Raji (cell line): ENCODE measurements around the gene CRYBB1.
A peak's percentile ranks its signal among the peaks of the same experiment; 100 is the strongest.

ENCODE experiments used
- POLR2A ChIP-seq: IDR thresholded peaks from 2 replicates; pipeline ENCODE4 v1.6.1; 2011; ENCODE audit warnings: low read depth, low read length, control low read depth; ENCODE audit not compliant: insufficient read depth

Gene CRYBB1

DNA sequence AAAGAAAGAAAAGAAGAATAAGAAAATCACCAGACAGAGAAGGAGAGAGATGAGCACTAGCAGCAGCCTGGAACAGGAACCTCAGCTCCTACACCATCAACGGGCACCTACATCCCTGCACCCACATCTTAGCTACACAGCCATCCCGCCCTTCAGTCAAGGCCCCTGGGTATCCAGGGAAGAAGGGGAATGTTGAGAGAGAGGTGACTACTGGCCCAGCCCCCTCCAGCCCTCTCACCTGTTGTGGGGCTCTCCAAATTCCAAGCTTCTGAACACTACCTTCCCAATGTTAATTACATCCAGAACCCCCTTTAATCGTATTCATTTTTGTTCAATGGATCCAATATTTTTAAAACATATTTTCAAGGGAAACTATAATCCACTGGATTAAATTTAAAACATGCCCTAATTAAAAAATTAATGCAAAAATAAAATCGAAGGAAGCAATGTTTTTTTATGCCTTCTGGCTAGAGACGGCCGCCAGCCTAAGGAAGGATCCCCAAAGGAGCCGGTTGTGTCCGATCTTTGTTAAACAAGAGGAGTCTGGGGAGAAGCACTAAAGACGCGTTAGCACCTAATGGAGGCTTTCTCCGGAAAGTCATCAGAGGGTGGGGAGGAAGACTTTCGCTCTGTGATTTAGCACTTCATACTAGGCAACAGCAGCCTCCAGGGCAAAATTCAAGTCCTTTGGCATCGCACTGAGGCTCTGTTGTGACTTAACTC lies 37.4 kb downstream of the CRYBB1 start:
- no peak for TF ChIP-seq POLR2A

DNA sequence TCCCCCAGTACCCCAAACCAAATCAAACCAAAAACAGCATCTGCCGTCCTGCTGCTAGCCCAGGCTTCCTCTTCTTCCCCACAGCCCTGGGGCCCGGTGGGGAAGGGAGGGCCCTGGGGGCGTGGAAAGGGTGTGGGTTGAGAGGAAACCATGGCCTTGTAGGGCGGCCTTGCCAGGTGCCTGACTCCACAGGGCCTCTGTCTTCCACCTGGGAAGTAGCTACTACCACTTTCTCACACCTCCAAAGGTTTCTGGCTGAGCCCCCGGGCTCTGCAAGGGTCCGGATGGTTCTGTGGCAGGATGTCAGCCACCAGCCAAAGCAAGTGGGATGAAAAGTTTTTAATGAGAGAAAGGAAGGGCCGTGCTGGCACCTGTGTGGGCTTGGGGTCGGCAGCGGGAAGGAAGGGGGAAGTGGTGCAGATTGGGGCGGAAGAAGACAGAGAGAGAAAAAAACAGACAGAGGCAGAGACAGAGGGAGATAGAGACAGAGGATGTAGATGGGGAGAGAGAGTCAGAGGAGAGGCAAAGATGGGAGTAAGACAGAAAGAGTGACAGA lies 38.4 kb downstream of the CRYBB1 start:
- 0 out of 2 replicates have a peak, but pooled peaks have one; percentile 19 for TF ChIP-seq POLR2A

DNA sequence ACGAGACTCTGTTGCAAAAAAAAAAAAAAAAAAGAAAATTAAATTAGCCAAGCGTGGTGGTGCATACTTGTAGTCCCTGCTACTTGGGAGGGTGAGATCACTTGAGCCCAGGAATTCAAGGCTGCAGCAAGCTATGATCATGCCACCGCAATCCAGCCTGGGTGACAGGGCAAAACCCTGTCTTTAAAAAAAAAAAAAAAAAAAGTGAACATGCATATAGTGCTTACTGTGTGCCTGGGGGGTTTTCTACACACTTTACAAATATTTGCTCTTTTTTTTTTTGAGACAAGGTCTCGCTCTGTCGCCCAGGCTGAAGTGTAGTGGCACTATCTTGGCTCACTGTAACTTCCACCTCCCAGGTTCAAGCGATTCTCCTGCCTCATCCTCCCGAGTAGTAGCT lies 40.7 kb downstream of the CRYBB1 start:
- no peak for TF ChIP-seq POLR2A

DNA sequence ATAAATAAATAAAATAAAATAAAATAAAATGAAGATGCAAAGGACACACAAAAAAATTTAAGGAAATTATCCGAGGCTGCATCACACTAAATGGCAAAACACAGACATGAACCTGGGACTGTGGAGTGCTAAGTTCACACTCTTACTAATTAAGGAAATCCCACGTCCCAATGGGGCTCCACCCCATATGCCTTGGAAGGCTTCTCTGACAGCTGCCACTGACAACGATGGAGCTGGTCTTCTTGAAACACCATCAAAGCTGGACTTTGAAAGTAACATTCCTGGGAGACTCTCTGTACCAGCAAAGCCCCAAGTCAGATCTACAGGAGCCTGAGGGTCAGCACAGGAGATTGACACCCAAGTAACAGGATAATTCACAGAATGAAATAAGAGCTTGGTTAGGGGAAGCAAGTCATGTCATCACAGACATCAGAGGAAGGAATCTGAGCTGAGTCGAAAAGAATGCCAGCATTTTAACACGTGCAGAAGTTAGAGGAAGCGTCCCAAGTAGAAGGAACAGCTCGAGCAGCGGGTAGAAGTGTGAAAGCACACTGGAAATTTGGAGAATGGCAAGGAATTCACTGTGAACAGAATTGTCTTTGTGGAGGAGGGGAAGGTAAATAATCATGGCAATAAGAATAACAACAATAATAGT lies 41.7 kb downstream of the CRYBB1 start:
- no peak for TF ChIP-seq POLR2A

DNA sequence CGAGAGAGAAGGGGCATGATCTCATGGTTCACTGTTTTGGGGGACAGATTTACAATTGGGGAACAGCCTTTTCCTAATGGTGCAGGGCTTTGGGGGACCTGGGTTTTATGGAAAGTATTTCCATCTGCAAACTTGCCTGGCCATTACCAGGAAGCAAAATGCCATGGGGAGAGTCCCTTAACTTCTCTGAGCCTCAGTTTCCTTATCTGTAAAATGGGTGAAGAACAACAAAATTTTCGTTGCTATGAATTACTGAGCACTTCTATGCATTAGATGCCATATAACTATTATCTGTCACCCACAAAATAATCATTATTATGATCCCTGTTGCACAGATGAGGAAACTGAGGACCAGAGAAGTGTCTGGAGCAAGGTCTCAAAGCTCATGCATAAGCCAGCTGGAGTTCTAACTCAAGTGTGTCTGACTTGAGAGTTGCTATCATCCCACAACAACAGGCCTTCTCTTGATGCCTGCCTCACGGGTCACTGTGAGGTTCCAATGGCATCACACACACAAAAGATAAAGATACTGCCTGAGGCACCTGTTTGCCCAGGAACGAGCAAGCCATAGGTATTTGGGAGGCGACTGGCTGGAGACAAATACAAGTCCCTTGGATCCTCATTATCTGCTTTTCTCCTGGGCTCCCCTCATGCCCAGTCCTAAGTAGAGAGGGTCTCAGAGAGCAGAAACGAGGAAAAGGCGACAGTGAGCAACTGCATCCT lies 43.7 kb downstream of the CRYBB1 start:
- no peak for TF ChIP-seq POLR2A

DNA sequence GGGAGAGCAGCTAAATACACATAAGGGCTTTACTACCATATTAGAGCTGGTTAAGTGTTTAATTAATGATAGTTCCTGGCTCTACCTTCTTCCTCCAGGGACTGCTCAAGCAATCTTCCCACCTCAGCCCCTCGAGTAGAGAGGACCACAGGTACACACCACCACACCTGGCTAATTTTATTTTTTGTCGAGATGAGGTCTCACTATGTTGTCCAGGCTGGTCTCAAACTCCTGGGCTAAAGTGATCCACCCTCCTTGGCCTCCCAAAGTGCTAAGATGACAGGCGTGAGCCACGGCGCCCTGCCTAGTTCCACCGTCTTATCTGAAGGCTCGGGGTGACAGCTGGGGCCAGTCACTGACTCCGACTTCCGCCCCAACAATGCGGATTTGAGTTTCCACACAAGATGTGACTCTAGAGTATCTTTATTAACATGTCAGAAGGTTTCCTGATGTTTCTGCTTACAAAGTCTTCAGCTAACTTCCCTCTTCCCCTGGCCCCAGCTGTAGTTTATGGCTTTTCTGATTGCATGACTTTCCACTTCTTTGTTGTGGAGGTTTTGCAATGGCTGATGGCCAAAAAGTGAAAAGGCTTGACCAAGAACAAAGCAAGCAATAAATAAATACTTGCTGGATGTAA lies 44.7 kb downstream of the CRYBB1 start:
- no peak for TF ChIP-seq POLR2A

DNA sequence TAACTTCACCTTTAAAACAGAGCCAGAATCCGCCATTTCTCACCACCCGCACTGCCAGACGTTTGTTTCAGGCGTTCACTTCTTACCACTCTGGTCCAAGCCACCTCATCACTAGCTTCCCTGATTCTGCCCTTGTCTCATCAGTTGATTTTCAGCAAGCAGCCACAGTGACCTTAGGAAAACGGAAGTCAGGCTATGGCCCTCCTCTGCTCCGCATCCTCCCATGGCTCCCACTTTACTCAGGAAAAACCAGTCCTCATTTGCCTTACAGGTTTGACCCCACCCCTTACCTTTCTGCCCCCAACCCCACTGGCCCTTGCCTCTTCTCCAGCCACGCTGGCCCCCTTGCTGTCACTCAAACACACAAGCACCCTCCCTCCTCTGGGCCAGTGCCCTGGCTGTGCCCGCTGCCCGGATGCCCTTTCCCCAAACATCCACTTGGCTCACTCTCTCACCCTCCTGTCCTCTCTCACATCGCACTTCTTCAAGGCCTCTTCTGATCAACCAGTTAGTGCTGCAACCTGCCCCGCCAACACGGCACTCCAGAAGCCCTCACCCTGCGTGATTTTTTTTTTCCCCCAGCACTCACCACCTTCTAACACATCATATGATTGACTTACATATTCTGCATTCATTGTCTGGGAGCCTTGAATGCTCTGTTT lies 46.8 kb downstream of the CRYBB1 start:
- TF ChIP-seq POLR2A, result no peak

DNA sequence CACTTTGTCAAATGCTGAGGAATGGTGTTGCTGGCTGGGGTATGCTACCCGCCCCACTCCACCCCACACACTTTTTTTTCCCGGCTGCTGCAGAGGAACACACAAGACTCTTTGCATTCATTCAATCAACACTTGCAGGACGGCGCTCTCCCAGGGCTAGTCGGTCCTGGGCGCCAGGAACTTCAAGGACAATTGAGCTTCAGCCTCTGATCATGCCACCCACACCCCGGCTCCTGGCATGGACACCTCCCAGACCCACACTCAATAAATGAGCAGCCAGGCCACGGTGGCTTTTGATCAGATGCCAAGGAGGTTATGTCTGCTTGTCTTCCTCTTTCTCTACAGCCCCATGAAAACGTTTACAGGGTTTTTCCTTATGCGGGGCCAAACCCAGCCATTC lies 47.7 kb downstream of the CRYBB1 start:
- TF ChIP-seq POLR2A, result no peak

DNA sequence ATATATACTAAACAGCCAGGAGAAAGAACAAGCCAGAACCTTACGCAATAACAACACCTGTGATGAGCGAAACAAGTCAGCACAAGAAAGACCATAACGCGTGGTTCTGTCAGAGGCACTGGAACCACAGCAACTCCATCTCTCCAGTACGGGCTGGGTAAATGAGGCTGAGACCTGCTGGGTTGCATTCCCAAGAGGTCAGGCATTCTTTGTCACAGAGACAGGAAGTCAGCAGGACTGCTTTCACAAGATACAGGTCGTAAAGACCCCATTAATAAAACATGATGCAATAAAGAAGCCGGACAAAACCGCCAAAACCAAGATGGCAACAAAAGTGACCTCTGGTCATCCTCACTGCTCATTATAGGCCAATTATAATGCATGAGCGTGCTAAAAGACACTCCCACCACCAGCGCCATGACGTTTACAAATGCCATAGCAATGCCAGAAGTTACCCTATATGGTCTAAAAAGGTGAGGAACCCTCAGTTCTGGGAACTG lies 49.6 kb downstream of the CRYBB1 start:
- TF ChIP-seq POLR2A, result no peak

DNA sequence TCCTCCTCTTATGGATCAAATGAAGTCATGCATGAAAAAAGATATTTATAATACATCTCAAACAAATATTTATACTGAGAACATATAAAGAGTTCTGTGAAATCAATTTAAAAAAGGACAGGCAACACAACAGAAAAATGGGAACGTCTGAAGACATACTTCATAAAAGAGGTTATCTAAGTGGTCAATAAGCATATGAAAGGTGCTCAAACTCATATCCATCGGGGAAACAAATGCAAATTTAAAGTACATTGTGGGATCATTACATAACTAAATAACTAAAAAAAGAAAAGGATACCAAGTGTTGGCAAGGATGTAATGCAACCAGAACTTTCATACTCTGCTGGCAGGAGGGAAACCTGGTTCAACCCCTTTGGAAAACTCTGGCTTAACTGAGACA lies 50.2 kb downstream of the CRYBB1 start:
- no peak for TF ChIP-seq POLR2A

DNA sequence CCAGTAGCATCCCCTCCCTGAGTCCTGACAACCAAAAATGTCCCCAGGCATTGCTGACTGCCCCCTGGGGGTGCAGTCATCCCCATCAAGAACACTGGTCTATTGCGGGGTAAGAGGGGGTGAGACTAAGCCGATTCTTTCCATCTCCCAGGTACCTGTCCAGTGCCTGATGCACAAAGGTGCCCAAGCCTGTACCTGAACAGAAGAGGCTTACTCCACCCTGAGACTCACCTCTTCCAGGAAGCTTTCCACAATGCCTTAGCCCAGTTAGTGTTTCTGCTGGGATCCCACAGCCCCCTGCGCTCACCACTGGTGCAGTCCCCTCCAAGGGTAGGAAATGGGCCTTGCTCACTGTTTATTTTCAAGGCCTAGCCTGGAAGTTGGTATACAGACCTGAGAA lies 50.8 kb downstream of the CRYBB1 start:
- TF ChIP-seq POLR2A, result no peak

DNA sequence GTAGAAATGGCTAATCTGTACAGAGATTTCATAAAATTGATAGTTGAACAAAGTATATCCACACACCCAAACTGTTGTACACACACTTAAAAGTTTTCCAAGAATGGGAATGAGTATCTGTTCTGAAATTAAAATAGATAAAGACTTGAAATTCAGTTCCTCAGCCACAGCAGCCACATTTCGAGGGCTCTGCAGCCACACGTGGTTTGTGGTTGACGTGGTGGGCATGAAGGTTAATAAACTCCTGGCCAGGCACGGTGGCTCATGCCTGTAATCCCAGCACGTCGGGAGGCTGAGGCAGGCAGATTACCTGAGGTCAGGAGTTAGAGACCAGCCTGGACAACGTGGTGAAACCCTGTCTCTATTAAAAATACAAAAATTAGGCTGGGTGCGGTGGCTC lies 51.9 kb downstream of the CRYBB1 start:
- no peak for TF ChIP-seq POLR2A

DNA sequence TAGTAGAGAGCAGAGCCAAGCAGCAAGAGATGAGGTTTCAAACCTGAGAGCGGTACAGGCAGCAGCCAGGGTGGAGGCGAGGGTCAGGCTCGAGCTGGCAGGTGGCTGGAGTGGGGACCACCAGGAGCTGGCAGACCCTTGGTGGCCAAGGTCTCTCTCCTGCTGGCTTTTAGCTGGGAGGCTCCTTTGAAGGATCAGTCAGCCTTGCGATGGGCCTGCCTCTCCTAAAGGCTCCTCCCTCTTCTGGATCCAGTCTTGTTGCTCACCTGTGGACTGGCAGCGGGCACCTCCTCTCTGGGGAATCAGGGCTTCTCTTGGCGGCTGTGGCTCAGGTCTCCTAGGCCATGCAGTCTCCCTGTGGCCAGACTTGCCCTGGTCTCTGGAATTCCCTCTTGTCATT lies 52.6 kb downstream of the CRYBB1 start:
- TF ChIP-seq POLR2A, result no peak

DNA sequence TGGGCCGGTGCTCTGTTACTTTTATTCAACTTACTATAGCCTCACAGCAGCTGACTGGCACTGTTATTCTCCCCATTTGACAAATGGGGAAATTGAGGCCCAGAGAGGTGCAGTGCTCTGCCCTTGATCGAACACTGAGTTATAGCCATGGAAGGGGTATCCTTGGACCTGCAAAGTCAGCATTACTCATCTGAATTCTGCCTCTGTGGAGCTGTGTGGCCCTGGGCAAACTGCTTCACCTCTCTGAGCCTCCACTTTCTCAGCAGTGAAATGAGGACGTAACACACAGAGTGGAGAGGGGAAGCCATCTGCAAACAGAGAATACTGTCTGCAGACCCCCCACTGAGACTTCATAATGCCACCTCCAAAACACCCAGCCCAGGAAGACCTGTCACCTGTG lies 53.2 kb downstream of the CRYBB1 start:
- no peak for TF ChIP-seq POLR2A

DNA sequence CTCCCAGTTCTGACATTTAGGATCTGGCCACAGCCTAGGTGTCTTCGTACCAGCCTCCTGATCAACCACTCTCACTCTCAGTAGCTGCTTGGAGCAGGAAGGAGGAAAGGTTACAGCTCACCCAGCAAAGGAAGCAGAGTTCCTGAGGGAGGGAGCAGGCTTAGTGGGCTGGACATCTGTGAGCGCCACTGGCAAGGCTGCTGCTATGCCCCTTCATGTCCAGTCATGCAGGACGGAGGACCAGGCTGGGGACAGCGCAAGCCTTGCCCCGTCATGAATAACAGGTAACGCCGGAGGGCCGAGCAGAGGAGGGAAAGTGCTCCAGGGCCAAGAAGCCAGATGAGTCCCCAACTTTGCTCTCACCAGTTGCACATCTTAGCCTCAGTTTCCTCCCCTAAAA lies 53.6 kb downstream of the CRYBB1 start:
- no peak for TF ChIP-seq POLR2A

DNA sequence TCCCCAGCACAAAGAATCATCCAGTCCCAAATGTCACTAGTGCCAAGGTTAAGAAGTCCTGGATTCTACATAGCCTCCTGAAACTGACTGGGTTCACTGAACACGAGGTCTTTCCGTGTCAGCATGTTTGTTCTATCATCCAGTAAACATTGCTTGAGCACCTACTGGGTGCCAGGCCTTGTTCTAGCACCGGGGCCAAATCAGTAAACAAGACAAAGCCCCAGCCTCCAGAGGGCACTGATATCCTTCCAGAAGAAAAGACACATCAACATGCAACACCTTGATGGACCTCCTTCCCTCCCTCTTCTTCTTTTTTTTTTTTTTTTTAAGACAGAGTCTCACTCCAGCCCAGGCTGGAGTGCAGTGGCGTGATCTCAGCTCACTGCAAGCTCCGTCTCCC lies 54.8 kb downstream of the CRYBB1 start:
- no peak for TF ChIP-seq POLR2A
